SK-N-SH treated with all-trans-retinoic acid at 6 μM for 48 hours (cell line): Measurements from ENCODE around the gene ST3GAL5.

Experiments used
- ATAC-seq: fragments of 200-7000 bp; cut with Tn5 transposase; 3 replicates; pipeline ENCODE4 v1.9.1; 2020; ENCODE audit warnings: mild to moderate bottlenecking, moderate library complexity
- BACH2 ChIP-seq: fragments of 250-450 bp; sonication (Bioruptor Pico); IDR thresholded peaks from 2 replicates; pipeline ENCODE4 v1.9.0; 2021; ENCODE audit warnings: mild to moderate bottlenecking, borderline replicate concordance
- CSDC2 ChIP-seq: fragments of 250-450 bp; sonication (Bioruptor Pico); IDR thresholded peaks from 2 replicates; pipeline ENCODE4 v1.5.0; 2020; ENCODE audit warnings: mild to moderate bottlenecking, moderate library complexity
- CSRNP3 ChIP-seq: fragments of 250-450 bp; sonication (Bioruptor Pico); IDR thresholded peaks from 2 replicates; pipeline ENCODE4 v1.5.1; 2021; ENCODE audit warnings: mild to moderate bottlenecking, moderate library complexity
- ESRRG ChIP-seq: fragments of 250-450 bp; sonication (Bioruptor Pico); IDR thresholded peaks from 2 replicates; pipeline ENCODE4 v1.6.1; 2021; ENCODE audit warnings: mild to moderate bottlenecking
- GLIS3 ChIP-seq: fragments of 250-450 bp; sonication (Bioruptor Pico); IDR thresholded peaks from 2 replicates; pipeline ENCODE4 v1.5.0; 2020; ENCODE audit warnings: mild to moderate bottlenecking, moderate library complexity
- ISL1 ChIP-seq: fragments of 250-450 bp; sonication (Bioruptor Pico); IDR thresholded peaks from 2 replicates; pipeline ENCODE4 v2.1.2; 2022; ENCODE audit warnings: mild to moderate bottlenecking, moderate library complexity
- OSR1 ChIP-seq: fragments of 250-450 bp; sonication (Bioruptor Pico); IDR thresholded peaks from 2 replicates; pipeline ENCODE4 v1.8.0; 2022; ENCODE audit warnings: moderate library complexity, mild to moderate bottlenecking, inconsistent platforms
- PATZ1 ChIP-seq: fragments of 250-450 bp; sonication (Bioruptor Pico); IDR thresholded peaks from 2 replicates; pipeline ENCODE4 v1.8.0; 2020; ENCODE audit warnings: mild to moderate bottlenecking, moderate library complexity, borderline replicate concordance
- PPARA ChIP-seq: fragments of 250-450 bp; sonication (Bioruptor Pico); IDR thresholded peaks from 2 replicates; pipeline ENCODE4 v1.5.0; 2020; ENCODE audit warnings: mild to moderate bottlenecking, borderline replicate concordance
- RARB ChIP-seq: fragments of 250-450 bp; sonication (Bioruptor Pico); IDR thresholded peaks from 2 replicates; pipeline ENCODE4 v1.8.0; 2021; ENCODE audit warnings: mild to moderate bottlenecking, moderate library complexity
- SNAI2 ChIP-seq: fragments of 250-450 bp; sonication (Bioruptor Pico); IDR thresholded peaks from 2 replicates; pipeline ENCODE4 v1.5.0; 2020; ENCODE audit warnings: mild to moderate bottlenecking, moderate library complexity
- TCF4 ChIP-seq: fragments of 250-450 bp; sonication (Bioruptor Pico); IDR thresholded peaks from 2 replicates; pipeline ENCODE4 v1.8.0; 2021; ENCODE audit warnings: mild to moderate bottlenecking, moderate library complexity, borderline replicate concordance
- ZC3H10 ChIP-seq: fragments of 250-450 bp; sonication (Bioruptor Pico); IDR thresholded peaks from 2 replicates; pipeline ENCODE4 v1.5.1; 2021; ENCODE audit warnings: mild to moderate bottlenecking, moderate library complexity
- ZFP3 ChIP-seq: fragments of 250-450 bp; sonication (Bioruptor Pico); IDR thresholded peaks from 2 replicates; pipeline ENCODE4 v1.5.0; 2020; ENCODE audit warnings: mild to moderate bottlenecking, moderate library complexity
- ZFP30 ChIP-seq: fragments of 450-650 bp; formaldehyde crosslinking; IDR thresholded peaks from 2 replicates; pipeline ENCODE4 v1.5.0; 2022; ENCODE audit warnings: mild to moderate bottlenecking, moderate library complexity
- ZNF565 ChIP-seq: fragments of 450-650 bp; formaldehyde crosslinking; conservative IDR thresholded peaks from 2 replicates; pipeline ENCODE4 v1.5.0; 2020; ENCODE audit warnings: low read depth, mild to moderate bottlenecking, moderate library complexity
- ZNF70 ChIP-seq: fragments of 450-650 bp; formaldehyde crosslinking; IDR thresholded peaks from 2 replicates; pipeline ENCODE4 v1.5.0; 2020; ENCODE audit warnings: mild to moderate bottlenecking, moderate library complexity
- ZNF8 ChIP-seq: fragments of 450-650 bp; formaldehyde crosslinking; IDR thresholded peaks from 2 replicates; pipeline ENCODE4 v1.5.0; 2020; ENCODE audit warnings: mild to moderate bottlenecking, moderate library complexity
- TF ChIP-seq, protein P1 (sequence below): fragments of 250-450 bp; sonication (Bioruptor Pico); IDR thresholded peaks from 2 replicates; pipeline ENCODE4 v1.8.0; 2021; ENCODE audit warnings: low read depth, mild to moderate bottlenecking, moderate library complexity, borderline replicate concordance
- TF ChIP-seq, protein P2 (sequence below): fragments of 250-450 bp; sonication (Bioruptor Pico); IDR thresholded peaks from 2 replicates; pipeline ENCODE4 v1.5.0; 2020; ENCODE audit warnings: mild to moderate bottlenecking, moderate library complexity

The ST3GAL5 gene

DNA sequence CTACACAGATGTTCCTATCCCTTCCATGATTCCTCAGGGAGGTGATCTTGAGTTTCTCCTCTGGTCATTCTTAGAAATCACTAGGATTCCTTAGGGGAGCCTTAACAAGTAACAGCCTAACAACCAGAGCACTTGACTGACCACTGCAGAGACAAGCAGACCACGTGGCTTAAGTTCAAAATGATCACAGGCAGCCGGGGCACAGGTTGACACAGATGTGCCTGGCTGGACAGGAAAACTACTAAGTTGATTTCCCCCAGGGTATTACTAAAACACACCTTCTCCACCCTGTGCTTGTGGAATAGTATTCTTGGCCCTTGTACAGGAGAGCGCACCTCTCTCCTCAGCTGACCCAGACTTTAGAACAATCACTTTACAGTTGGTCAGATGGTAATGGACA lies 29.9 kb downstream of the ST3GAL5 start:
- TF ChIP-seq ZFP30 (CRISPR knock-in tag) = no peak

GRCh38 chr2:85854897-85855296 lies 33.9 kb downstream of the ST3GAL5 start:
- no peak for TF ChIP-seq RARB (CRISPR knock-in tag)
- no peak for TF ChIP-seq ZNF70 (CRISPR knock-in tag)
- TF ChIP-seq, protein P1, sequence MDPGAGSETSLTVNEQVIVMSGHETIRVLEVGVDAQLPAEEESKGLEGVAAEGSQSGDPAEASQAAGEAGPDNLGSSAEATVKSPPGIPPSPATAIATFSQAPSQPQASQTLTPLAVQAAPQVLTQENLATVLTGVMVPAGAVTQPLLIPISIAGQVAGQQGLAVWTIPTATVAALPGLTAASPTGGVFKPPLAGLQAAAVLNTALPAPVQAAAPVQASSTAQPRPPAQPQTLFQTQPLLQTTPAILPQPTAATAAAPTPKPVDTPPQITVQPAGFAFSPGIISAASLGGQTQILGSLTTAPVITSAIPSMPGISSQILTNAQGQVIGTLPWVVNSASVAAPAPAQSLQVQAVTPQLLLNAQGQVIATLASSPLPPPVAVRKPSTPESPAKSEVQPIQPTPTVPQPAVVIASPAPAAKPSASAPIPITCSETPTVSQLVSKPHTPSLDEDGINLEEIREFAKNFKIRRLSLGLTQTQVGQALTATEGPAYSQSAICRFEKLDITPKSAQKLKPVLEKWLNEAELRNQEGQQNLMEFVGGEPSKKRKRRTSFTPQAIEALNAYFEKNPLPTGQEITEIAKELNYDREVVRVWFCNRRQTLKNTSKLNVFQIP = no peak
- TF ChIP-seq BACH2 (CRISPR knock-in tag) = no peak
- no peak for TF ChIP-seq GLIS3
- TF ChIP-seq ZFP30 (CRISPR knock-in tag) = no peak
- TF ChIP-seq OSR1 (CRISPR knock-in tag) = no peak
- no peak for TF ChIP-seq CSRNP3 (CRISPR knock-in tag)
- no peak for TF ChIP-seq SNAI2 (CRISPR knock-in tag)
- TF ChIP-seq CSDC2 = no peak
- TF ChIP-seq PPARA (CRISPR knock-in tag) = no peak
- TF ChIP-seq ZFP3 = no peak
- ATAC-seq = no peak

More for the DNA sequence above, 29.9 kb downstream of the ST3GAL5 start:
- ATAC-seq = no peak

DNA sequence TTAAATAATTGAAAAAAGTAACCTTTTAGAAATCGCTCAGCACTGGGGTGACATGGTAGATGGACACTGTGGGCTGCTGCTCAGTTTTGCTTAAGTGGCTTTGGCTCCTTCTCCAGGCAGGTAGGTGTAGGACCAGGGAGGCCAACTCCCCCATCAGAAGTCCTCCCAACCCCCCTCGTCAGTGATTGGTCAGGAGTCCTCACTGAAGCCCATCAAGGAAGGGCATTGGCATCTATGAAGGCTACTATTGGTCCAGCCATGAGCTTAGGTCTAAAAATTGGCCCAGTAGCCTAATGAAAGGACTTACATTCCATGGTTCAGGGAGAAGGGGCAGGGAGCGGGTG lies 34.7 kb downstream of the ST3GAL5 start:
- ATAC-seq = no peak
- TF ChIP-seq, protein P2, sequence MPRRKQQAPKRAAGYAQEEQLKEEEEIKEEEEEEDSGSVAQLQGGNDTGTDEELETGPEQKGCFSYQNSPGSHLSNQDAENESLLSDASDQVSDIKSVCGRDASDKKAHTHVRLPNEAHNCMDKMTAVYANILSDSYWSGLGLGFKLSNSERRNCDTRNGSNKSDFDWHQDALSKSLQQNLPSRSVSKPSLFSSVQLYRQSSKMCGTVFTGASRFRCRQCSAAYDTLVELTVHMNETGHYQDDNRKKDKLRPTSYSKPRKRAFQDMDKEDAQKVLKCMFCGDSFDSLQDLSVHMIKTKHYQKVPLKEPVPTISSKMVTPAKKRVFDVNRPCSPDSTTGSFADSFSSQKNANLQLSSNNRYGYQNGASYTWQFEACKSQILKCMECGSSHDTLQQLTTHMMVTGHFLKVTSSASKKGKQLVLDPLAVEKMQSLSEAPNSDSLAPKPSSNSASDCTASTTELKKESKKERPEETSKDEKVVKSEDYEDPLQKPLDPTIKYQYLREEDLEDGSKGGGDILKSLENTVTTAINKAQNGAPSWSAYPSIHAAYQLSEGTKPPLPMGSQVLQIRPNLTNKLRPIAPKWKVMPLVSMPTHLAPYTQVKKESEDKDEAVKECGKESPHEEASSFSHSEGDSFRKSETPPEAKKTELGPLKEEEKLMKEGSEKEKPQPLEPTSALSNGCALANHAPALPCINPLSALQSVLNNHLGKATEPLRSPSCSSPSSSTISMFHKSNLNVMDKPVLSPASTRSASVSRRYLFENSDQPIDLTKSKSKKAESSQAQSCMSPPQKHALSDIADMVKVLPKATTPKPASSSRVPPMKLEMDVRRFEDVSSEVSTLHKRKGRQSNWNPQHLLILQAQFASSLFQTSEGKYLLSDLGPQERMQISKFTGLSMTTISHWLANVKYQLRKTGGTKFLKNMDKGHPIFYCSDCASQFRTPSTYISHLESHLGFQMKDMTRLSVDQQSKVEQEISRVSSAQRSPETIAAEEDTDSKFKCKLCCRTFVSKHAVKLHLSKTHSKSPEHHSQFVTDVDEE (CRISPR knock-in tag) = no peak
- TF ChIP-seq ISL1 (CRISPR knock-in tag) (no peak), TCF4 (no peak), ESRRG (CRISPR knock-in tag) (no peak), CSRNP3 (CRISPR knock-in tag) (no peak), GLIS3 (no peak), ZNF8 (CRISPR knock-in tag) (no peak), ZC3H10 (CRISPR knock-in tag) (no peak), SNAI2 (CRISPR knock-in tag) (no peak), BACH2 (CRISPR knock-in tag) (no peak), PATZ1 (no peak), ZFP30 (CRISPR knock-in tag) (no peak), RARB (CRISPR knock-in tag) (no peak)

GRCh38 chr2:85853499-85854165 lies 35.2 kb downstream of the ST3GAL5 start:
- no peak for ATAC-seq
- TF ChIP-seq GLIS3 = no peak
- TF ChIP-seq CSDC2 = no peak
- TF ChIP-seq, protein P2 (CRISPR knock-in tag) = no peak
- no peak for TF ChIP-seq PPARA (CRISPR knock-in tag)
- TF ChIP-seq ZNF565 (CRISPR knock-in tag) = no peak
- TF ChIP-seq ZNF8 (CRISPR knock-in tag) = no peak
- no peak for TF ChIP-seq SNAI2 (CRISPR knock-in tag)
- TF ChIP-seq RARB (CRISPR knock-in tag) = no peak
- no peak for TF ChIP-seq ZC3H10 (CRISPR knock-in tag)
- no peak for TF ChIP-seq ZNF70 (CRISPR knock-in tag)
